ENCODE data around the gene PTBP1. TPM values are rescaled to one million over a fixed set of nuclear protein-coding genes. Genes with fewer than 3 reads are reported as not detected.

PTBP1 gene
- total and polyA plus RNA-seq, 2 donors (not counting 1 experiment from before 2014, with no cell fraction given): 137 to 309 TPM

DNA sequence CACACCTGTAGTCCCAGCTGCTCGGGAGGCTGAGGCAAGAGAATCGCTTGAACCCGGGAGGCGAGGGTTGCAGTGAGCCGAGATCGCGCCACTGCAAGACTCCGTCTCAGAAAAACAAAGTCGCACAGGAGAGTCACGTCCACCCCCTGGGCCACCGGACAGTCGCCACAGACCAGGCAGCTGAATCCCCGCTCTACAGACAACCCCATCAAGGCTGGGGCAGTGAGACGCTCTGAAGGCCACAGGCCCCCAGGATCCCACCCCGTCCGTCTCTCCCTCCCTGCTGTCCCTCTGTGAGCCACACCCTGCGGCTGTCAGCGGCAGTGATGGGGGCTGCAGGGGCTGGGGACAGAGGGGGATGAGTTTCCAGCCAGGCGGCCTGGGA is 15.5 kb upstream of the PTBP1 start:
- Mint-ChIP-seq H3K9me3 (ENCODE audit: insufficient read depth) (no peaks in the 10 kb centered on the region), H3K27me3 (no peaks in the 10 kb centered on the region), H3K4me3 (no peak overlapping the region), H3K4me1 (no peaks in the 10 kb centered on the region), H3K27ac (no peak overlapping the region)
- no peak for TF ChIP-seq EZH2 (IDR thresholded peaks at IDR 0.05; ENCODE audit: borderline replicate concordance, insufficient read depth, low read depth, low read length, poor library complexity, severe bottlenecking)
- TF ChIP-seq CTCF (IDR thresholded peaks at IDR 0.05): no peak
- Histone ChIP-seq H3K36me3 (replicated peaks in 1 of 2; ENCODE audit: control extremely low read depth in 1 of 2, control insufficient read depth in 1 of 2, extremely low read depth in 1 of 2, insufficient read depth in 2 of 2, low read length in 1 of 2) (no peaks in the 10 kb centered on the region), H3K9me3 (ENCODE audit: control extremely low read depth in 1 of 3, control insufficient read depth in 2 of 3, insufficient read depth in 1 of 3, low read length in 2 of 3) (peaks cover 0 to 4% (median 0%) of the 10 kb centered on the region in 3 donors), H4K20me1 (ENCODE audit: control insufficient read depth, insufficient read depth, low read length, poor library complexity, severe bottlenecking) (no peaks in the 10 kb centered on the region), H3K79me2 (ENCODE audit: control insufficient read depth, insufficient read depth, low read length) (no peaks in the 10 kb centered on the region), H3K4me2 (replicated peaks; ENCODE audit: low read depth, low read length, poor library complexity, severe bottlenecking) (no peak overlapping the region), H2AFZ (ENCODE audit: insufficient read depth, low read depth, low read length, poor library complexity, severe bottlenecking) (no peak overlapping the region), H3K27me3 (replicated peaks in 1 of 4; ENCODE audit: control extremely low read depth in 1 of 4, control insufficient read depth in 3 of 4, insufficient read depth in 4 of 4, low read length in 3 of 4) (peaks cover 0 to 6% (median 0%) of the 10 kb centered on the region in 4 experiments), H3K27ac (ENCODE audit: low read length in 2 of 2) (no peak overlapping the region), H3K9ac (ENCODE audit: low read length) (no peak overlapping the region), H3K4me1 (ENCODE audit: control insufficient read depth in 2 of 2, insufficient read depth in 2 of 2, low read length in 2 of 2) (no peaks in the 10 kb centered on the region), H3K4me3 (ENCODE audit: control extremely low read depth in 1 of 5, extremely low read depth in 1 of 5, insufficient read depth in 1 of 5, low read depth in 2 of 5, low read length in 4 of 5) (no peak overlapping the region)
- WGBS (ENCODE audit: insufficient coverage): 95% methylated on average over 14 of the region's 19 CpGs
- CTCF ChIA-PET: no interaction called here
- ATAC-seq (ENCODE audit: low read depth): no peak
- POLR2A ChIA-PET: no interaction called here
- intact Hi-C loops (cut with micrococcal nuclease): no loop called here
- DNase-seq: no peak

DNA sequence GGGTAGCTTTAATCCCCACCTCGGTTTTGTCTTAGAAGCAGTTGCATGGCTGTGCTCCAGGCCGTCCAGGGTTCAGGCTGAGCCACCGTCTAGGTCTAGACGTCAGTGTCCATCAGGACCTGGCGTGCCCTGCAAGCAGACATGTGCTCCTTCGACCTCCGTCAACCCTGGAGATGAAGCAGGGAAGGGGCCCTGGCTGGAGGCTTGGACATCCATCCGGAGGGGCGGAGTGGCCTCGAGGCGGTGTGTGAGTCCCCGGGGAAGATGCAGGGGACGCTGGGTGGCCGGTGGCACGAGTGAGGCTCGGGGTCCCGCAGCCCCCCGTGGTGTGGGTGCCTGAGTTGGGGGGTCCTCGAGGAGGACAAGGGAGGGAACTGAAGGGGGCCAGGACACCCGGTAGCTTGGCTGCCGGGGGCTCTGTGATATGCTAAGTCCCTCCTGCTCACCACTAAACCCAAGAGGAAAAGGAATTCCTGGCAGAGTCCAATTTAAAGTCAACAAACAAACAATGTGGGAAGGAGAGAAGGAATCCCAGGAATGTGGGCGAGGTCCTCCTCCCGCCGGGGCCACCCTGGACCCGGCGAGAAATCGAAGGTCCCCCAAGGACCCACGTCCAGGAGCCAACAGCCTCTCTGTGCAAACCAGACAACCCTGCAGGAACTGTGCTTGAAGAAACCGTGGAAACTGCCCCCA is 14.9 kb upstream of the PTBP1 start:
- TF ChIP-seq EZH2 (IDR thresholded peaks at IDR 0.05; ENCODE audit: borderline replicate concordance, insufficient read depth, low read depth, low read length, poor library complexity, severe bottlenecking): no peak
- no peak for TF ChIP-seq CTCF (IDR thresholded peaks at IDR 0.05)
- peaks cover 0 to 6% (median 0%) of the 10 kb centered on the region in 4 experiments for H3K27me3 ChIP-seq (replicated peaks in 1 of 4; ENCODE audit: control extremely low read depth in 1 of 4, control insufficient read depth in 3 of 4, insufficient read depth in 4 of 4, low read length in 3 of 4)
- Mint-ChIP-seq H3K4me3 (no peak overlapping the region), H3K4me1 (no peaks in the 10 kb centered on the region), H3K9me3 (ENCODE audit: insufficient read depth) (no peaks in the 10 kb centered on the region), H3K27ac (no peak overlapping the region), H3K27me3 (no peaks in the 10 kb centered on the region)
- no peak for DNase-seq
- no peak for ATAC-seq (ENCODE audit: low read depth)
- intact Hi-C loops (cut with micrococcal nuclease): no loop called here
- H3K4me2 ChIP-seq (replicated peaks; ENCODE audit: low read depth, low read length, poor library complexity, severe bottlenecking): no peak overlapping the region
- no peaks in the 10 kb centered on the region for H3K36me3 ChIP-seq (replicated peaks in 1 of 2; ENCODE audit: control extremely low read depth in 1 of 2, control insufficient read depth in 1 of 2, extremely low read depth in 1 of 2, insufficient read depth in 2 of 2, low read length in 1 of 2)
- no peak overlapping the region for H3K27ac ChIP-seq (ENCODE audit: low read length in 2 of 2)
- no peak overlapping the region for H2AFZ ChIP-seq (ENCODE audit: insufficient read depth, low read depth, low read length, poor library complexity, severe bottlenecking)
- H3K79me2 ChIP-seq (ENCODE audit: control insufficient read depth, insufficient read depth, low read length): no peaks in the 10 kb centered on the region
- ChIA-PET CTCF (no interaction called here), POLR2A (no interaction called here)
- H4K20me1 ChIP-seq (ENCODE audit: control insufficient read depth, insufficient read depth, low read length, poor library complexity, severe bottlenecking): no peaks in the 10 kb centered on the region
- no peak overlapping the region for H3K9ac ChIP-seq (ENCODE audit: low read length)
- no peak overlapping the region for H3K4me3 ChIP-seq (ENCODE audit: control extremely low read depth in 1 of 5, extremely low read depth in 1 of 5, insufficient read depth in 1 of 5, low read depth in 2 of 5, low read length in 4 of 5)
- WGBS (ENCODE audit: insufficient coverage): 78% methylated on average over 23 of the region's 29 CpGs
- H3K9me3 ChIP-seq (ENCODE audit: control extremely low read depth in 1 of 3, control insufficient read depth in 2 of 3, insufficient read depth in 1 of 3, low read length in 2 of 3): peaks cover 0 to 4% (median 0%) of the 10 kb centered on the region in 3 donors
- no peaks in the 10 kb centered on the region for H3K4me1 ChIP-seq (ENCODE audit: control insufficient read depth in 2 of 2, insufficient read depth in 2 of 2, low read length in 2 of 2)

All from B cell (primary cell).